ENCODE data around the gene RSPH9.

The RSPH9 gene

DNA sequence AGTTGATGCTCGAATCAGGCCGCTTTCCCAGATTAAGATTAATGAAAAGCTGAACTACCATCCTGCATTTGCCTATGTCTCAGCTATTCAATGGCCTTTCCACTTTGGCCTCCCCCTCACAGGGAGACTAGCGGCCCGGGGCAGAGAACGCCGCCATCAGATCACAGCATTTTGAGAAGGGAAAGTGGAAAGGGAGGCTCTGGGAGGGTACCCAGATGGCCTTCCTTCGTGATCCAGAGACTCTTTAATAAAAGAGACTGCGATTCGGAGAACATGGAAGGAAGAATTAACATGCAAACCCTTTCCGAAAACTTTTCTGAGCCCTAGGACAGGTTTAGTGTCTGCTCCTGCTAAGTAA, 42.2 kb downstream of the RSPH9 start:
- DNase-seq (ENCODE audit: low read depth): no peak
- TF ChIP-seq, protein P1, sequence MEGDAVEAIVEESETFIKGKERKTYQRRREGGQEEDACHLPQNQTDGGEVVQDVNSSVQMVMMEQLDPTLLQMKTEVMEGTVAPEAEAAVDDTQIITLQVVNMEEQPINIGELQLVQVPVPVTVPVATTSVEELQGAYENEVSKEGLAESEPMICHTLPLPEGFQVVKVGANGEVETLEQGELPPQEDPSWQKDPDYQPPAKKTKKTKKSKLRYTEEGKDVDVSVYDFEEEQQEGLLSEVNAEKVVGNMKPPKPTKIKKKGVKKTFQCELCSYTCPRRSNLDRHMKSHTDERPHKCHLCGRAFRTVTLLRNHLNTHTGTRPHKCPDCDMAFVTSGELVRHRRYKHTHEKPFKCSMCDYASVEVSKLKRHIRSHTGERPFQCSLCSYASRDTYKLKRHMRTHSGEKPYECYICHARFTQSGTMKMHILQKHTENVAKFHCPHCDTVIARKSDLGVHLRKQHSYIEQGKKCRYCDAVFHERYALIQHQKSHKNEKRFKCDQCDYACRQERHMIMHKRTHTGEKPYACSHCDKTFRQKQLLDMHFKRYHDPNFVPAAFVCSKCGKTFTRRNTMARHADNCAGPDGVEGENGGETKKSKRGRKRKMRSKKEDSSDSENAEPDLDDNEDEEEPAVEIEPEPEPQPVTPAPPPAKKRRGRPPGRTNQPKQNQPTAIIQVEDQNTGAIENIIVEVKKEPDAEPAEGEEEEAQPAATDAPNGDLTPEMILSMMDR (IDR thresholded peaks at IDR 0.05; ENCODE audit: control insufficient read depth, extremely low read depth, insufficient read depth): no peak
- H3K4me3 ChIP-seq (ENCODE audit: low read depth, low read length): peak overlapping the region; percentile 81

DNA sequence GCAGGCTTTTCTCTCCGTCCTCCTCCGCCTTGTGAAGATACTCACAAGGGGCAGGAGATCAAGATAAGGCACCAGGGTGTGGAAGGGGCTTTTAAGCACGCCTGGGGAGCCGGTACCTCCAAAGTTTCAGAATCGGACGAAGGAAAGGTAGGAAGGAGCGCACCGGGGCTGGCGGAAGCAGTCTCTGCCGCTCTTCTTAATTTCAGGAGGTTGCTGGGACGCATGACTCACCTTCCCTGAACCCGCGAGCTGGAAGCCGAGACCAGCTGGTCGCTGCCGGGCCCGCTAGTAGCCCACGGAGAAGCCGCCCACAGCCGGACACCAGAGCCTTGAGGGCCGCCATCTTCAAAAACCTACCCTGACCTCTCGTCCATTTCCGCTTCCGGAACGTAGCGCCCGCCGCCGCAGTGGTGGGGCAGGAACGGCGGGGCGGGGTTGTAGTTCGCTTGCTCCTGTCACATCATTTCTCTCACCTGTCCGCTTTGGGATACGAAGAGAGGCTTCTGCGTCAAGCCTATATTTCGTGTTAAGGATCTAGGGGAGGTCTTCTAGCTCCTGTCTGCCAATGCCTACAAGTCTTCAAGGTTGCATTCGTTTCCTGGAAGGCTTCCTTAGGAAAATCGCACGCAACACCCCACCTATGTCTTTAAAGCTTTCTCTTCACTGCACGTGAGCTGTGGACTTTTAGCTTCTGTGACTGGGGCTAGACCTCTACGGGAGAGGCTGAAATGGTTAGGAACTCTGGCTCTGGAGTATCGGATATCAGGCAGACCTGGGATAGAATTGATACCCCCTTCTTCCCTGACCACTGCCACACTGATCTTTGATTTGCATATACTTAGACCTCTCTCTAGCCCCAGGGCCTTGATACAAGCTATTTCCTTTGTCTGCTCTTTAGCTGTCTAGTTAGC, 42.9 kb downstream of the RSPH9 start, which contains the start of gene MRPS18A:
Gene MRPS18A (minus strand): TSS at position 355 of the 911 bp plus-strand sequence. CDS start 12 bp downstream, at position 343.
- TF ChIP-seq, protein P1 (IDR thresholded peaks at IDR 0.05; ENCODE audit: control insufficient read depth, extremely low read depth, insufficient read depth): no peak
- peak; percentile 87 for DNase-seq (ENCODE audit: low read depth)
- peak within 1 kb of the TSS; percentile 81 for H3K4me3 ChIP-seq (ENCODE audit: low read depth, low read length)

DNA sequence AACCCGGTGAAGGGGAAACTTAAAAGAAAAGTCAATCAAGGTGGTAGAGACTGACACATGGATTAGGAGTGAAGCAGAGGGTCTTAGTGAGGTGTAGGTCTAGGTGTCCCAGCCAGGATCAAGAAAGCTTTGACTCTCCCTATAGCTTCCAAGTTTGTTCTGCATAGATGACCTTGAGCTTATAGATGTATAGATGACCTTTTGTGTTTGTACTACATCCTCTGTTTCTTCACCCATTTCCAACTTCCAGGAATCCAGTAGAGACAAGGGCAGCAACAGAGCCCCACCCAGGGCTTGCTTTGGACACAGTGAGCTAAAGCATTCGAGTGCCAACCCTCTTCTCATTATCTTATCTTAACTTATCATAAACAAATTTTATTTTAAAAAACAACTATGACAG, 44.6 kb downstream of the RSPH9 start:
- TF ChIP-seq, protein P1 (IDR thresholded peaks at IDR 0.05; ENCODE audit: control insufficient read depth, extremely low read depth, insufficient read depth): no peak
- no peak for DNase-seq (ENCODE audit: low read depth)
- no peak overlapping the region for H3K4me3 ChIP-seq (ENCODE audit: low read depth, low read length)

DNA sequence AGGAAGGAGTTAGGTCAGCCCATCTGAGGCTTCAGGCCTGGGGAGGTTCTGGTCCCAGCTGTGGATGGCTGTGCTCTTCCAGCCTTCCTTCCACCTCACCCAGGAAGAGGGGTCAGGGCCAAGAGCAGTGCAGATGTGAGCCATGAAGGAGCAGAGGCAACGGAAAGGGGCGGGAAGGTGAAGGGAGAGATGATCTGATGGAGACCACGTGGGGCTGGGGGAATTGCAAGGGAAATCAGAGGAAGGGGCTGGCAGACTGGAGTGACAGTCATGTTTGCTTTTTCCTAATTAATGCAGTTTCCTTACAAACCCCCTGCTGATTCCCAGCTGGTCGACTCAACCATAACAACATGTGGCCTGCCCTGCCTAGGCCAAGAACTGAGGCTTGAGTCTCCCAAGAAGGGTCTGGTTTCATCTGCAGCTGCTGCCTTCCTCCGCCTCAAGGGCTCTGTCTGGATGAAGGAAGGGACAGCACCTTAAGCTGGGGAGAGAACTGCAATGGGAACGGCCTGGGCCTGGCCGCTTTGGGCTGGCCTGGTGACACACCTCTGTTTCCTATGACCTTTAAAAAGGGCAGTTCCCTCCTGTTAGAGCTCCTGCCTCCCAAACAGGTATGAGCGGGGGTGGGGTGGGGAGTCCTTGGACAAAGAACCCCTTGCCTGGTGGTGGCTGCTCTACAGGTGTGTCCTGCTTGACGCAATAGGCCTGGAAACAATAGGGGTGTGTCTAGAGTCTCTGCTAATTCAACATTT, 50.6 kb downstream of the RSPH9 start:
- TF ChIP-seq, protein P1 (IDR thresholded peaks at IDR 0.05; ENCODE audit: control insufficient read depth, extremely low read depth, insufficient read depth): no peak
- no peak overlapping the region for H3K4me3 ChIP-seq (ENCODE audit: low read depth, low read length)
- DNase-seq (ENCODE audit: low read depth): no peak

DNA sequence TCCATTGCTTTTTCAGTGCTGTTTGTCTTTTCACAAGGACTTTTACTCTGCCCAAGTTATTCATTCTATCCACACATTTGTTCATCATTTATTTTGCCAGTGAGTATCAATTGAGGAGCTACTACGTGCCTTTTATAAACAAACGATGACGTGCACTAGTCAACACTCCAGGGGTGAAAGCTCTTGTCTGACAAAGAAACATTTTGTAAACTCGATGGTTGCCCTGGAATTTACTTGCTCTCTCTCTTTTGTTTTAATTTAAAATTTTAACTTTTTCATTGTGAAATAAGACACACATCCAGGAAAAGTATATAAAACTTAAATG, 51.1 kb downstream of the RSPH9 start:
- no peak overlapping the region for H3K4me3 ChIP-seq (ENCODE audit: low read depth, low read length)
- no peak for DNase-seq (ENCODE audit: low read depth)
- TF ChIP-seq, protein P1 (IDR thresholded peaks at IDR 0.05; ENCODE audit: control insufficient read depth, extremely low read depth, insufficient read depth): no peak

DNA sequence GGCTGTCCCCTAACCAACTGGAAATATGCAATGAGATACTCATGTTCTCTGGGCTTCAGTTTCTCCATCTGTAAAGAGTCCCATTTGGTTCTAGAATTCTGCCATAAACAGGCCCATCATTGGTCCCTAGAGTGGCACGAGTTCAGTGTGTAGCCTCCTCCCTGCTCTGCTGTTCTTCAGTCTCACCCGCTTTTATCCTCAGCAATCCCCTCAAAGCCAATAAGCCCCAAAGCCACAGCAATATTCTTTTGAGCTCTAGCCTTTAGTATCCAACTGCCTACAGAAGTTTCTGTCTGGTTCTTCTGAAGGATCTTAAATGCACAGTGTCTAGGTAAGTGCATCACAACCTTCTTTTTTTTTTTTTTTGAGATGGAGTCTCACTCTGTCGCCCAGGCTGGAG, 52.6 kb downstream of the RSPH9 start:
- DNase-seq (ENCODE audit: low read depth): no peak
- TF ChIP-seq, protein P1 (IDR thresholded peaks at IDR 0.05; ENCODE audit: control insufficient read depth, extremely low read depth, insufficient read depth): no peak
- no peak overlapping the region for H3K4me3 ChIP-seq (ENCODE audit: low read depth, low read length)

Measured in LNCaP clone FGC (cell line).